ENCODE measurements around the gene GPR4. TPM values are rescaled to one million over a fixed set of nuclear protein-coding genes. Genes with fewer than 3 reads are reported as not detected.

The GPR4 gene
- total RNA-seq, 1 experiment from 2014 or later = not detected

DNA sequence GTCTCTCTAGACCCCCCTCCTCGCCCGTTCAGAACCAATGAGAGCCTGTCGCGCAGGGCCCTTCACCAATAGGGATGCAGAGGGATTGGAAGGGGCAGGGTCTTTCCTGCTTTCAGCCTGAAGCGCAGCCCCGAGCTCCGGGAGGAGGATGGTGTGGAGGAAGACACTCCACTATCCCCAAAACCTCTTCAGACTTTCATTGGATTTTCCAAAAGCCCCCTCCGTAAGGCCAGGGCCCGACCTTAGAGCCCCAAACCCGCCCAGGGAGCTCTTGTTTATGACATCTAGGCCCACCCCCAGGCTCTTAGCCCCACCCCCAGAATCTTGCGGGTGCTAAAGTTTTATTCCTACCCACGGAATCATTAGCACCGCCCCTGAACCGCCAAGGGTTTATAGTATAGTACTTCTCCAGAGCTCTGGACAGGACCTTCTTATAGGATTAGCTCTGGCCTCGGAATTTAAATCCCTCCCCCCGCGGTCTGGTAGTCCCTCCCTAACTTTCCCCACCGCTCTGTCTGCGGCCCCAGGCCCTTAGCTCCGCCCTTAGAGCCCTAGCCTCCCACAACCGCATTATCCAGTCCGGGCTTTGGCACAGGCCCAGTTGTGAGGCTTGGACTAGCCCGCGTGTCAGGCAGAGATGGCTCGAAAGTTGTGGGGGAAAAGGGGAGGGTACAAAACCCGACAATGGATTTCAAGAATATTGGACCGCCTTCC, 43.8 kb upstream of the GPR4 start:
- no TSS peak for BruUV-seq (replicated peaks)
- CTCF ChIA-PET = interaction anchor here (0.6 to 0.7 kb wide), 3 partner anchors 61 to 842 kb away, joined by 3 to 4 read pairs (median 3); no protein-coding TSS in a partner anchor
- Histone ChIP-seq H3K4me3 (ENCODE audit: low read depth, low read length, poor library complexity, severe bottlenecking) (peak overlapping the region; percentile 43), H3K27me3 (replicated peaks; ENCODE audit: insufficient read depth, low read depth, low read length, poor library complexity) (no peaks in the 10 kb centered on the region), H3K9me3 (ENCODE audit: low read depth, low read length, poor library complexity, severe bottlenecking) (no peaks in the 10 kb centered on the region), H3K27ac (ENCODE audit: low read depth, low read length, poor library complexity, severe bottlenecking) (no peak overlapping the region), H3K36me3 (ENCODE audit: insufficient read depth, low read length, poor library complexity, severe bottlenecking) (no peaks in the 10 kb centered on the region), H3K4me1 (ENCODE audit: insufficient read depth, low read length, poor library complexity, severe bottlenecking) (peaks cover 21% of the 10 kb centered on the region)
- no peak for TF ChIP-seq EZH2 (IDR thresholded peaks at IDR 0.05; ENCODE audit: borderline replicate concordance, low read depth, low read length, poor library complexity, severe bottlenecking)
- TF ChIP-seq, protein P1, sequence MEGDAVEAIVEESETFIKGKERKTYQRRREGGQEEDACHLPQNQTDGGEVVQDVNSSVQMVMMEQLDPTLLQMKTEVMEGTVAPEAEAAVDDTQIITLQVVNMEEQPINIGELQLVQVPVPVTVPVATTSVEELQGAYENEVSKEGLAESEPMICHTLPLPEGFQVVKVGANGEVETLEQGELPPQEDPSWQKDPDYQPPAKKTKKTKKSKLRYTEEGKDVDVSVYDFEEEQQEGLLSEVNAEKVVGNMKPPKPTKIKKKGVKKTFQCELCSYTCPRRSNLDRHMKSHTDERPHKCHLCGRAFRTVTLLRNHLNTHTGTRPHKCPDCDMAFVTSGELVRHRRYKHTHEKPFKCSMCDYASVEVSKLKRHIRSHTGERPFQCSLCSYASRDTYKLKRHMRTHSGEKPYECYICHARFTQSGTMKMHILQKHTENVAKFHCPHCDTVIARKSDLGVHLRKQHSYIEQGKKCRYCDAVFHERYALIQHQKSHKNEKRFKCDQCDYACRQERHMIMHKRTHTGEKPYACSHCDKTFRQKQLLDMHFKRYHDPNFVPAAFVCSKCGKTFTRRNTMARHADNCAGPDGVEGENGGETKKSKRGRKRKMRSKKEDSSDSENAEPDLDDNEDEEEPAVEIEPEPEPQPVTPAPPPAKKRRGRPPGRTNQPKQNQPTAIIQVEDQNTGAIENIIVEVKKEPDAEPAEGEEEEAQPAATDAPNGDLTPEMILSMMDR (conservative IDR thresholded peaks at IDR 0.05; ENCODE audit: low read depth, low read length) = no peak
- intact Hi-C loops (cut with micrococcal nuclease; ENCODE audit: unreplicated experiment) = no loop called here
- POLR2A ChIA-PET (ENCODE audit: low non-redundant PET) = no interaction called here
- DNase-seq (ENCODE audit: low spot score) = peak; percentile 97

DNA sequence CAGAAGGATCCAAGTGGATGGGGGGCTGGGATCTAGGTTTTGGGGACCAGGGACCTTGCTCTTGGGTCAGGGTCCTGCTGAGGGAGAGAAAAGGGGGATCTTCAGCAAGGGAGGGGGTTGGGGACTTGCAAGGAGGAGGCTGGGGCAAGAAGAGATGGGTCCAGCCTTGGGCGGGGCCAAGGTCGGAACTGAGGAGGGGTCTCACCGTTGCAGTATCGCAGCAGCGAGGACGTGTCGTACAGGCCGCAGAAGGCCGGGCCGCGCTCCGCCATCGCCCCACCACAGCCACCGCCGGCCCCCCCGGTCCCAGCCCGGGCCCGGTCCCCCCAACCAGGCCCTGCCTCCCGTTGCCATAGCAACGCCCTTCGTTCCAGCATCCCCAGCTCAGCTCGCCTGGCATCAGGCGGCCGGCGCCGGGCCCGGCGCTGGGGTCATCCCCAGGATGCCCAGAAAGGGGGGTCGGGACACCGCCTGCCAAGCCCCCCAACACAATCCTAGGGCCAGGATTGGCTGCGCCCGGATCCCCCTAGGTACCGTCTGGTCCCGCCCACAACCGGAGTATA, 43.1 kb upstream of the GPR4 start:
- Histone ChIP-seq H3K36me3 (ENCODE audit: insufficient read depth, low read length, poor library complexity, severe bottlenecking) (no peaks in the 10 kb centered on the region), H3K4me1 (ENCODE audit: insufficient read depth, low read length, poor library complexity, severe bottlenecking) (peaks cover 21% of the 10 kb centered on the region), H3K27ac (ENCODE audit: low read depth, low read length, poor library complexity, severe bottlenecking) (no peak overlapping the region), H3K9me3 (ENCODE audit: low read depth, low read length, poor library complexity, severe bottlenecking) (no peaks in the 10 kb centered on the region), H3K4me3 (ENCODE audit: low read depth, low read length, poor library complexity, severe bottlenecking) (peak overlapping the region; percentile 43), H3K27me3 (replicated peaks; ENCODE audit: insufficient read depth, low read depth, low read length, poor library complexity) (no peaks in the 10 kb centered on the region)
- intact Hi-C loops (cut with micrococcal nuclease; ENCODE audit: unreplicated experiment) = no loop called here
- TF ChIP-seq, protein P1 (conservative IDR thresholded peaks at IDR 0.05; ENCODE audit: low read depth, low read length) = no peak
- TF ChIP-seq EZH2 (IDR thresholded peaks at IDR 0.05; ENCODE audit: borderline replicate concordance, low read depth, low read length, poor library complexity, severe bottlenecking) = no peak
- ChIA-PET CTCF (interaction anchor here (0.6 to 0.7 kb wide), 2 partner anchors 60 to 235 kb away, joined by 4 to 10 read pairs; no protein-coding TSS in a partner anchor), POLR2A (ENCODE audit: low non-redundant PET) (no interaction called here)
- DNase-seq (ENCODE audit: low spot score) = no peak
- BruUV-seq (replicated peaks) = no TSS peak

DNA sequence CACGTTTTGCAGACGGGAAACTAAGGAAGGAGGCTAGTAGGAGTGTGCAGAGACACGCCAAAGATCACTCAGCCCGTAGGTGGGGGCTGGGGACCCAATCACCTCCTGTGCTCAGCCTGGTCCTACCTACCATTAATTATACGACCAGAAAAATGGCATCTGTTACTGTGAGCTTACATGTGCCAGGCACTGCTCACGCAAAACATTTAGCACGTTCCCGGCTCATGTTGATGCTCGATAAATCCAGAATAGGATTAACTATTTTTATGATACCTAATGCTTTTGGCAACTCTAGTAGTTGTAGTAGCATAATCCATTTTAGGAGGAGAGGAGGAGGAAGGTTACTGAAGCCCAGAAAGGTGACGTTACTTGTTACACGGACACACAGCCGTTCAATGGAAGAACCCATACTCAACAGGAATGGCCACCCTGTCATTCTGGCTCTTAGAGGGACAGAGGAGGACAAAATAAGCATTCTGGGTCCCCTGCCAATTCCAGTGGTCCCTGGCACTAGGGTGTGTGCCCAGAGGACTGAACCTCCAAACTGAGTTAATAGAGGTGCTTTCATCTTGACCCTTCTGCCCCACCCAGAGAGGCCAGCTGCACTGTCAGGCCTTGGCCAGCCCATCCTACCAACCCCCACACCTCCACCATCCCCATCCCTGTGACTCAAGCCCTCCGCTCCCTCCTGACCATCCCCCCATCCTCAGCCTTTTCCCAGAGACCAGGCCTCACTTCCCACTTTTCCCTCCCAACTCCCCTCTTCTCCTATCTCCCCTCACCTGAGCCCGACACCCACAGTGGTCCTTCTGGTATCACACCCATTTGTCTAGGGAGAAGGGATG, 42.1 kb upstream of the GPR4 start:
- Histone ChIP-seq H3K27ac (ENCODE audit: low read depth, low read length, poor library complexity, severe bottlenecking) (no peak overlapping the region), H3K9me3 (ENCODE audit: low read depth, low read length, poor library complexity, severe bottlenecking) (no peaks in the 10 kb centered on the region), H3K27me3 (replicated peaks; ENCODE audit: insufficient read depth, low read depth, low read length, poor library complexity) (no peaks in the 10 kb centered on the region), H3K4me3 (ENCODE audit: low read depth, low read length, poor library complexity, severe bottlenecking) (no peak overlapping the region), H3K36me3 (ENCODE audit: insufficient read depth, low read length, poor library complexity, severe bottlenecking) (no peaks in the 10 kb centered on the region), H3K4me1 (ENCODE audit: insufficient read depth, low read length, poor library complexity, severe bottlenecking) (peaks cover 21% of the 10 kb centered on the region)
- no TSS peak for BruUV-seq (replicated peaks)
- intact Hi-C loops (cut with micrococcal nuclease; ENCODE audit: unreplicated experiment) = loop anchor here (1.0 to 5.0 kb wide), 5 partner anchors 37 to 217 kb away; partner anchors contain the start of gene VASP
- no peak for TF ChIP-seq EZH2 (IDR thresholded peaks at IDR 0.05; ENCODE audit: borderline replicate concordance, low read depth, low read length, poor library complexity, severe bottlenecking)
- TF ChIP-seq, protein P1 (conservative IDR thresholded peaks at IDR 0.05; ENCODE audit: low read depth, low read length) = no peak
- ChIA-PET POLR2A (ENCODE audit: low non-redundant PET) (no interaction called here), CTCF (no interaction called here)
- no peak for DNase-seq (ENCODE audit: low spot score)

Data from A673 (cell line).